H4 (cell line): ENCODE data around the gene POU6F1. TPM values are rescaled to one million over a fixed set of nuclear protein-coding genes. Genes with fewer than 3 reads are reported as not detected.

Experiments used
- DNase-seq: peaks from one replicate; pipeline ENCODE4 v3.0.0-alpha.2; 2015; ENCODE audit warnings: low spot score
- total RNA-seq: library from RNA; depleted of rRNA; stranded (reverse); fragments of >200 nt; shearing (Covaris generic); gene quantifications from 2 replicates; pipeline ENCODE4 v1.2.3, GENCODE V29; 2014

The POU6F1 gene
- total RNA-seq, 1 experiment from 2014 or later, result 2.9 TPM

- DNase-seq, result no peak
Measured at GRCh38 chr12:51198568-51199365, 19.1 kb downstream of the POU6F1 start.

DNA sequence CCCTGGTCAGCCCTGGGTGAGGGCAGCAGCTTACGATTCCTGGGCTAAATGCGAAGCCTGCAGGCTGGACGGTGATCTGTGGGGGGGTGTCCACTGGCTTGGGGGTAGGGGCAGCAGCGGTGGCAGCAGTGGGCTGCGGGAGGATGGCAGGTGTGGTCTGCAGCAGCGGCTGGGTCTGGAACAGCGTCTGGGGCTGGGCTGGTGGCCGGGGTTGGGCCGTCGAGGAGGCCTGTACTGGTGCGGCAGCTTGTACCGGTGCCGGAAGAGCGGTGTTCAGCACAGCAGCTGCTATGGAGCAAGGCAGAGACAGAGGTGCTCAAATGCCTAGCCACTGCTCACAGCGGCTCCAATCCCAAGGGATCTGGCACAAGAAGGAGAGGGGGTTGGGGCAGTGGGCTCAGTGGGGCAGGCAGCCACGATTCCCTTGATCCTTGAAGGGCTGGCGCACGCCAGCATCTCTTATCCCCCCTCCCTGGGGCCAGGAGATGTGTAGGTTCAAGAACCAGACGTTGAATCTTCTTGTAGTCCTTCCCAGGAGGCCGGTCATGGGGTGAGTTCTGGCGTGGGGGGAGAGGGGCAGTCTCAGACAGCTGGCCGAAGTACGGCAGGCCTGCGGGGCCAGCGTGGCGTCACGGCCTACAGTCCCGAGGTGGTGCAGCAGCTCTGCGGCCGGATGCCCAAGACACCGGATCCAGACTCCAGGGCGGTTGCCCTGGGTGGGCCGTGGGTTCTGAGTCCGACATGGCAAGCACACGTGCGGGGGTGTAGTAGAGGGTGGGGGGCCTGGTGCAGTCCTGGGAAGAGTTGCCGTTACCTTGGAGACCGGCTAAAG lies 19.9 kb downstream of the POU6F1 start:
- DNase-seq, result no peak

DNA sequence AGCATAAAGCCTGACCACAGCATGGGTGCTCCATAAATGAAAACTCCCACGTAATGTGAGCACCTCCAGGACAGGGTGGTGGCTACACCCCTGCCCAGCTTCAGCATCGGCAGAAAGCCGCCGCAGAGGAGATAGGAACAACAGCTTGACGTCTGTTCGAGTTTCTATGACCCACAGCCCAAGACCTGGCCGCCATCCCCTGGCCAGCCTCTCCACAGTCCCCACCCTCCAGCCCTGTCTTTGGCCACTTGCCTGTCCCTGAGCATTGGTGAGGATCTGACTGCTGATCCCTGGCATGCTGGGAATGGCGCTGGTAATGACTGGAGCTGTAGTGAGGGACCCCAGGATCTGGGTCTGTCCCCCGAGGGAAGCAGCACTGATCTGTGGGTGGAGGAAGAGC lies 21.3 kb downstream of the POU6F1 start:
- no peak for DNase-seq

DNA sequence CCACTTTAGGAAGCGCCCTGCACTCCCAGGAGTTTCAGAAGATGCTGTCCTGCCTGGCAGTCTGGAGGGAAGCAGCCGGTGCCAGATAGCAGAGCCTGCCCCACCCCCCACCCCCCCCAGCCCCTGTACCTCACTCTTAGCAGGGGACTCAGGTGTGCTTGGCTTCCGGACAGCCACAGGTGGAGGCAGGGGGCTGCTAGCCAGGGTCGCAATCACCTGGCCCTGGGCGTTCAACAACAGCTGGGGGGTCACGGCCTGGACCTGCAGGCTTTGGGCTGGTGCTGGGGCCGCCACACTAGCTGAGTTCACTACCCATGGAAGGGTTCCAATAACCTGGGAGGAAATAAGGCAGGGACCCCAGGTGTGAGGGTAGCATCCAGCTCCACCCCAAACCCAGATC lies 22.0 kb downstream of the POU6F1 start:
- DNase-seq, result no peak

GRCh38 chr12:51192284-51192671 lies 25.6 kb downstream of the POU6F1 start:
- DNase-seq, result no peak

DNA sequence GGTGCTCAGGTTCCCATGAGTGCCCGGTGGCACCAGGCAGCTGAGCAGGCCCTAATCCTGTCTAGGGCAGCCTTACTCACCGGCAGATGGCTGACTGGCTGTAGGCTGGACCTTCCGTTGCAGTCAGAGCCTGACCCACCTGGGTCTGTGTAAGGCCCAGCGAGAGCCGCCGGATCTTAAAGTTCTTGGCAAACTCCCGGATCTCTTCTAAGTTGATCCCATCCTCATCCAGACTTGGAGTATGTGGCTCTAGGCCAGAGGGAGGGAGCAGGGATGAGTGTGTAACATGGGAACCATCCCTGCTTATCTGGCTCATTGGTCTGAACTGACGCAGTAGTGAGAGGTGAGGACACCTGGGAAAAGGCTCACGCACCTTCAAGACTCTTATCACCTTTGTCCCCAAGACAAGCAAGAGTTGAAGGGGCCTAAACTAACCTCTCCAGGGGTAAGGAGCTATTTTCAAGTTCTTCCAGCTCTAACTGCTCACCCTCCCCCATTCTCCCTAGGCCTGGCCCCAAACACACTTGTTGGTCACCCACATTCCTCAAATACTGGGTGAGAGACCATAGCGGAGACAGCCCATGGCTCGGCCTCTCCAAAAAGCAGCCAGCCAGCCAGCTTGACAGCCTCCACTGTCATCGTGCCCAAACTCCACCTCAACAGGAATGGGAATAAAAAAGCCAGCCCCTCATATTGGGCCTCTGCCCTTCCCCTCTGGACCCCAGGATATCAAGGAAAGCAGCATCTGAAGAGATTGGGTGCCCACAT lies 26.2 kb downstream of the POU6F1 start:
- no peak for DNase-seq

- no peak for DNase-seq
Measured at GRCh38 chr12:51190820-51191219, 27.0 kb downstream of the POU6F1 start.

DNA sequence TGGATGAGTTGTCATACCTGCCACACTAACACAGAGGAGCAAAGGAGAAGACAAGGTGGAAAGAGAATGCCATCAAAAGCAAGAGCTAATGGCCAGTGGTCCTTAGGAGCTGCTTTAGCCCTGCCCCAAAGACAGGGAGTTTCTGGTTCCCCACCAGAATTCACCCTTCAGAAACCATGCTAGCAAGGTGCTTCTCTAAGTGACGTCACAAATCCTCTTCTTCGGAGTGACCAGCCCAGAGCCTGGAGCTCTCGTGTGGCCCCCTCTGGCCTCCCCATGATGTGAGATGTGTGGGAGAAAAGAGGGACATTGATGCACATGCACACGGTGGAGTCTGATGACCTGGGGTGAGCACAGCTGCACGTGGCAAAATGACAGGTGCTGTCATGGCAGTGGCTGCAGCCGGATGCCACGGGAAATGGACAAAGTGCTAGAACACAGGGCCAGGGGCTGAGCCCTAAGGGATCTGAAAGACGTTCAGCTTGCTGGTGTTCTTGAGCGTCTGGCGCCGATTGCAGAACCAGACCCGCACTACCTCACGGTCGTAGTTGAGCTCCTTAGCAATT lies 28.0 kb downstream of the POU6F1 start:
- DNase-seq, result no peak

- DNase-seq, result no peak
Measured at GRCh38 chr12:51188359-51189051, 29.4 kb downstream of the POU6F1 start.

- no peak for DNase-seq
Measured at GRCh38 chr12:51187370-51187987, 30.4 kb downstream of the POU6F1 start.

DNA sequence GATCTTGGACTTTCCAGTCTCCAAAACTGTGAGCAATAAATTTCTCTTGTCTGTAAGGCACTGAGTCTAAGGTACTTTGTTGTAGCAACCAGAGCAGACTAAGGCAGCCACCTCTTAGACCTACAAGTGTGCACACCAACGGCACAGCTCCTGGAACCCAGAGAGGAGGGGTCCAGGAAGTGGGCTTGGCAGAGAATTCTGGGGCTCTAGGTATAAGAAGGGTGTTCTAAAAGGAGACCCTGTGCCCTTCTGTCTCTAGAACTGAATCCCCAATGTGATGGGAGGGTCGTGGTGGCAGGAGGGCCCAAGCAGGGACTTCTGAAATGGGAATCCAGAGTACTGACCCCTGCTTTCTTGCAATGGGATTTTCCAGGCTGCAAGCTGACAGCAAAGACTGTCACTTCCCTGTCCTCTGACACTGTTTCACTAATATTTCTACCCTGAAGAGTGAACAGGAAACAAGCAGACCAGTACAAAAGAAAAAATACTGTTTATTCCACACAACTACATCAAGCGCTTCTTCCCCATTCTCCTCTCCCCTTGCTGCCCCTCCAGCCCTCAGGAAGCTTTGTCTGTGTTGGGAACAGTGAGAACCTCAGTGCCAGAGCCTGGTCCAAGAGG lies 31.3 kb downstream of the POU6F1 start:
- DNase-seq, result no peak

GRCh38 chr12:51185171-51185717 lies 32.6 kb downstream of the POU6F1 start:
- DNase-seq, result no peak

DNA sequence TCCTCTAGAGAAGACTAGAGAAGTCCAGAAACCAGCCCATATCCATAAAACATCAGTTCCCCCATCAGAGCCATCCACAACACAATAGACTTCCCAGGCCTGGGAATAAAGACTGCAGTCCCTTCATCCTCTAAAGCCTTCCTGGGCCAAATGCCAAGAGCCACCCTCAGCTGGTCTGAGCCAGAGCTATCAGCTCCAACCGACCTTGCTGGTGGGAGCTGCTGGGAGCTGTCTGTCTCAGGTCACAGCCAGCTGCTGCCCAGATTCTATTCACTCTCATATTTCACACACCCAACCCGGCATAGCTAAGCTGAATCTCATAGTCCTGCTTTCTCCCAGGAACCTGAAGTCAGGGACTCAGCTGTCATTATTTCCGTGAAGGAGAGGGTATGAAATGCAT lies 34.0 kb downstream of the POU6F1 start:
- peak; percentile 60 for DNase-seq

GRCh38 chr12:51183349-51183748 lies 34.5 kb downstream of the POU6F1 start:
- DNase-seq, result no peak

- DNase-seq, result no peak
Measured at GRCh38 chr12:51181558-51181957, 36.3 kb downstream of the POU6F1 start.

GRCh38 chr12:51177897-51178296 lies 40.0 kb downstream of the POU6F1 start:
- DNase-seq, result no peak

GRCh38 chr12:51174501-51174900 lies 43.4 kb downstream of the POU6F1 start:
- DNase-seq, result no peak

- DNase-seq, result peak; percentile 96
Measured at GRCh38 chr12:51172515-51173431, 45.1 kb downstream of the POU6F1 start, which contains the start of gene TFCP2. TSS of gene TFCP2 (minus strand) at chr12:51173135. CDS start at chr12:51172422, 713 bp downstream.
